ENCODE data around the gene CEBPB.

The CEBPB gene

GRCh38 chr20:50165684-50166554 lies 24.7 kb upstream of the CEBPB start:
- peak overlapping the region; percentile 86 to 98 (median 90) for H3K27ac Mint-ChIP-seq
- peaks cover 3% of the 10 kb centered on the region for H3K9me3 Mint-ChIP-seq
- H3K4me1 Mint-ChIP-seq: peaks cover 30% of the 10 kb centered on the region
- H3K36me3 Mint-ChIP-seq (ENCODE audit: low read depth): no peaks in the 10 kb centered on the region
- peak overlapping the region; percentile 54 to 75 (median 69) for H3K4me3 Mint-ChIP-seq
- H3K27me3 Mint-ChIP-seq (ENCODE audit: low read depth): peaks cover 3% of the 10 kb centered on the region
- TF ChIP-seq CTCF (IDR thresholded peaks at IDR 0.05; ENCODE audit: unreplicated experiment in 3 of 3): no peak

GRCh38 chr20:50169329-50169823 lies 21.3 kb upstream of the CEBPB start:
- TF ChIP-seq CTCF (IDR thresholded peaks at IDR 0.05; ENCODE audit: unreplicated experiment in 3 of 3): peak; percentile 81 to 86 (median 83)
- peak overlapping the region; percentile 31 to 47 (median 41) for H3K4me3 Mint-ChIP-seq
- peaks cover 3% of the 10 kb centered on the region for H3K9me3 Mint-ChIP-seq
- H3K27ac Mint-ChIP-seq: peak overlapping the region; percentile 3 to 42 (median 15)
- peaks cover 35% of the 10 kb centered on the region for H3K4me1 Mint-ChIP-seq
- H3K36me3 Mint-ChIP-seq (ENCODE audit: low read depth): no peaks in the 10 kb centered on the region
- no peaks in the 10 kb centered on the region for H3K27me3 Mint-ChIP-seq (ENCODE audit: low read depth)

- H3K27ac Mint-ChIP-seq: peak overlapping the region; percentile 4 to 21 (median 14)
- peaks cover 31% of the 10 kb centered on the region for H3K4me1 Mint-ChIP-seq
- H3K27me3 Mint-ChIP-seq (ENCODE audit: low read depth): no peaks in the 10 kb centered on the region
- no peaks in the 10 kb centered on the region for H3K36me3 Mint-ChIP-seq (ENCODE audit: low read depth)
- peaks cover 3% of the 10 kb centered on the region for H3K9me3 Mint-ChIP-seq
- TF ChIP-seq CTCF (IDR thresholded peaks at IDR 0.05; ENCODE audit: unreplicated experiment in 3 of 3): no peak
- peak overlapping the region; percentile 26 to 51 (median 43) for H3K4me3 Mint-ChIP-seq
These were observed 19.9 kb upstream of the CEBPB start for GRCh38 chr20:50170549-50171220.

GRCh38 chr20:50172347-50173013 lies 18.1 kb upstream of the CEBPB start:
- peaks cover 23% of the 10 kb centered on the region for H3K4me1 Mint-ChIP-seq
- no peak for TF ChIP-seq CTCF (IDR thresholded peaks at IDR 0.05; ENCODE audit: unreplicated experiment in 3 of 3)
- peaks cover 3% of the 10 kb centered on the region for H3K9me3 Mint-ChIP-seq
- no peaks in the 10 kb centered on the region for H3K36me3 Mint-ChIP-seq (ENCODE audit: low read depth)
- peak overlapping the region in 2 of 3 experiments; percentile 71 to 83 for H3K27ac Mint-ChIP-seq
- no peaks in the 10 kb centered on the region for H3K27me3 Mint-ChIP-seq (ENCODE audit: low read depth)
- peak overlapping the region; percentile 81 to 84 (median 82) for H3K4me3 Mint-ChIP-seq

- Mint-ChIP-seq H3K36me3 (ENCODE audit: low read depth) (no peaks in the 10 kb centered on the region), H3K4me1 (peaks cover 19% of the 10 kb centered on the region), H3K27ac (no peak overlapping the region), H3K27me3 (ENCODE audit: low read depth) (peaks cover 1% of the 10 kb centered on the region), H3K4me3 (no peak overlapping the region), H3K9me3 (peaks cover 1% of the 10 kb centered on the region)
- no peak for TF ChIP-seq CTCF (IDR thresholded peaks at IDR 0.05; ENCODE audit: unreplicated experiment in 3 of 3)
These were observed 16.2 kb upstream of the CEBPB start for GRCh38 chr20:50174456-50174855.

Data from nephron (organoid).